Neuron (in vitro differentiated cells): ENCODE results near the gene SPATA31C1.
"Not testable (repeated sequence)": the region's sequence is repeated elsewhere in the genome, so short reads cannot be mapped to it uniquely, and the experiment has no call there.

ENCODE experiments used
- H2AFZ ChIP-seq: one replicate; pipeline ENCODE4 v1.6.1; 2013; ENCODE audit warnings: low read depth, mild to moderate bottlenecking, inconsistent platforms, low read length, moderate library complexity
- H3K27me3 ChIP-seq: one replicate; pipeline ENCODE4 v1.6.1; 2013; ENCODE audit warnings: low read length; ENCODE audit not compliant: insufficient read depth
- H3K36me3 ChIP-seq: one replicate; pipeline ENCODE4 v1.6.1; 2013; ENCODE audit warnings: low read length; ENCODE audit not compliant: insufficient read depth
- H3K4me1 ChIP-seq: one replicate; pipeline ENCODE4 v1.6.1; 2013; ENCODE audit warnings: low read length; ENCODE audit not compliant: insufficient read depth
- H3K4me3 ChIP-seq: 2 replicates; pipeline ENCODE4 v1.5.1; 2013; ENCODE audit warnings: mild to moderate bottlenecking, low read length, moderate library complexity
- H3K9me3 ChIP-seq: one replicate; pipeline ENCODE4 v1.6.1; 2013; ENCODE audit warnings: low read length

Gene SPATA31C1

DNA sequence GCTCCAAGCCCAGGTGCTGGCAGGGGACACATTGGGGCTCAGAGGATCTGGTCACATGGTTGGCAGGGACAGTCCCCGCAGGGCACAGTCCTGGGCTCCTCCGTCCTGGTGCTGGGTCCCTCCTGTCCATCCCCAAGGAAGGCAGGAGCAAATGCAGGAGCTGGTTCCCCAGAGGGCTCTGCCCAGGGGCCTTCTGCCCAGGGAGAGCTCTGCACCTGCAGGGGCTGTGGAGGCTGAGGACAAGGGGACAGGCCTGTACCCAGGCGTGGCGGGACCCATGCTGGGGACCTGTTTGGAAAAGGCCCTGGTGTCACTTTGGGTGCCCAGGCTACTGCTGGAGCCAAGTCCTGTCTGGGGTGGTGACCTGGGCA lies 27.9 kb upstream of the SPATA31C1 start:
- H2AFZ ChIP-seq = no peak overlapping the region
- H3K4me1 ChIP-seq = no peaks in the 10 kb centered on the region
- H3K4me3 ChIP-seq = no peak overlapping the region
- H3K36me3 ChIP-seq = no peaks in the 10 kb centered on the region
- no peaks in the 10 kb centered on the region for H3K9me3 ChIP-seq
- H3K27me3 ChIP-seq = peaks cover 2% of the 10 kb centered on the region

GRCh38 chr9:87890837-87891236 lies 26.9 kb upstream of the SPATA31C1 start:
- Histone ChIP-seq H3K4me1 (no peaks in the 10 kb centered on the region), H3K36me3 (no peaks in the 10 kb centered on the region), H2AFZ (no peak overlapping the region), H3K9me3 (no peaks in the 10 kb centered on the region), H3K4me3 (no peak overlapping the region), H3K27me3 (peaks cover 2% of the 10 kb centered on the region)

GRCh38 chr9:87891754-87892153 lies 26.0 kb upstream of the SPATA31C1 start:
- no peaks in the 10 kb centered on the region for H3K9me3 ChIP-seq
- peaks cover 2% of the 10 kb centered on the region for H3K27me3 ChIP-seq
- H3K4me3 ChIP-seq = no peak overlapping the region
- H2AFZ ChIP-seq = no peak overlapping the region
- no peaks in the 10 kb centered on the region for H3K36me3 ChIP-seq
- no peaks in the 10 kb centered on the region for H3K4me1 ChIP-seq

- Histone ChIP-seq H2AFZ (no peak overlapping the region), H3K4me1 (no peaks in the 10 kb centered on the region), H3K27me3 (peaks cover 2% of the 10 kb centered on the region), H3K4me3 (no peak overlapping the region), H3K36me3 (no peaks in the 10 kb centered on the region), H3K9me3 (no peaks in the 10 kb centered on the region)
These were observed 24.8 kb upstream of the SPATA31C1 start for GRCh38 chr9:87892956-87893355.

DNA sequence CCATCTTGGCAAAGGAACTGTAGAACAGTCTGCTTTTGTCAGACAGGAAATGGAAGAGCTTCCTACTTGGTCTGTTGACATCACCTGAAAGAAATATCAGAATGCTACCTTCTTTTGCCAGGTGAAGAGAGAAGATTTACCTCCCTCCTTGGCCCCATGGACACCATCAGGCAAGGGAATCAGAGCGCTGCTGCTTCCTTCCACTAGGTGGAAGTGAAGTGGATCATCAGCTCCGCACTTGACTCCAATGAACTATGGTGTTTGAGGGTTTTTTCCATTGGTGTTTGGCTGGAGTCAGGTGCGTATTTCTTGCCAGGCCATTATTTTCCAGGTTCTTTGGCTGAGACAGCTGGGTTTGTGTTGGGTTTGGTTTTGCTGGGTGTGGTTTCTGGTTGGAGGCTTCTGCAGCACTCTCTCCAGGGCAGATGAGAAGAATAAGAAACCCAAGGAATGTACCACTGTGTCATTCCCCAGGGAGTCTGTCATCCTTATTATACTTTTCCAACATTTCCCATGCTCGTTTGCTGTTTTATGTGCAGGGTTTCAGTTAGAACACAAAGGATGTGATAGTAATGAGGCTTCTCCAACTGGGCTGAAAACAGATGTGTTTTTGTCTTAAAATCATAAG lies 22.6 kb upstream of the SPATA31C1 start:
- no peaks in the 10 kb centered on the region for H3K9me3 ChIP-seq

GRCh38 chr9:87896891-87897290 lies 20.9 kb upstream of the SPATA31C1 start:
- no peaks in the 10 kb centered on the region for H3K9me3 ChIP-seq
- H2AFZ ChIP-seq = no peak overlapping the region
- H3K4me1 ChIP-seq = no peaks in the 10 kb centered on the region
- no peak overlapping the region for H3K4me3 ChIP-seq
- no peaks in the 10 kb centered on the region for H3K36me3 ChIP-seq
- peaks cover 2% of the 10 kb centered on the region for H3K27me3 ChIP-seq

More for the DNA sequence above, 22.6 kb upstream of the SPATA31C1 start:
- H3K36me3 ChIP-seq = no peaks in the 10 kb centered on the region
- no peak overlapping the region for H2AFZ ChIP-seq
- no peaks in the 10 kb centered on the region for H3K4me1 ChIP-seq
- H3K4me3 ChIP-seq = no peak overlapping the region
- peaks cover 2% of the 10 kb centered on the region for H3K27me3 ChIP-seq

DNA sequence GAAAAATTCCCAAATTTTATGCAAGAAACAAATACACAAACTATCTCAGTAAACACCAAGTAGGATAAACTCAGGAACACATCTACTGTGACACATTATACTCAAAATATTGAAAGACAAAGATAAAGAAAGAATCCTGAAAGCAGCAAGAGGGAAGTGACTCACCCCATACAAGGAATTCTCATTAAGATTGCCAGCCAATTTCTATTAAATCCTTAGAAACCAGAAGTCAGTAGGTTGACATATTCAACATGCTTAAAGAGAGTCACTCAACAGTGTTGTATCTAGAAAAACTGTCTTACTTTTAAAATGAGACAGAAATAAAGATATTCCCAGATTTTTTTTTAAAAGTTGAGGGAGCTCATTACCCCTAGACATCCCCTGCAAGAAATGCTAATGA lies 19.6 kb upstream of the SPATA31C1 start:
- Histone ChIP-seq H3K27me3 (no peaks in the 10 kb centered on the region), H3K4me1 (no peaks in the 10 kb centered on the region), H2AFZ (no peak overlapping the region), H3K4me3 (no peak overlapping the region), H3K9me3 (no peaks in the 10 kb centered on the region), H3K36me3 (no peaks in the 10 kb centered on the region)

DNA sequence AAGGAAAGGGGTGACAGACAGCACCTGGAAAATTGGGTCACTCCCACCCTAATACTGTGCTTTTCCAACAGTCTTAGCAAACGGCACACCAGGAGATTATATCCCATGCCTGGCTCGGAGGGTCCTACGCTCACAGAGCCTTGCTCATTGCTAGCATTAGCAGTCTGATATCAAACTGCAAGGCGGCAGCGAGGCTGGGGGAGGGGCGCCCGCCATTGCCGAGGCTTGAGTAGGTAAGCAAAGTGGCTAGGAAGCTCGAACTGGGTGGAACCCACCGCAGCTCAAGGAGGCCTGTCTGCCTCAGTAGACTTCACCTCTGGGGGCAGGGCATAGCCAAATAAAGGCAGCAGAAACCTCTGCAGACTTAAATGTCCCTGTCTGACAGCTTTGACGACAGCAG lies 15.4 kb upstream of the SPATA31C1 start:
- H3K4me1 ChIP-seq, H3K36me3 ChIP-seq, H3K9me3 ChIP-seq, H2AFZ ChIP-seq, H3K27me3 ChIP-seq, H3K4me3 ChIP-seq: not testable (repeated sequence)

GRCh38 chr9:87909310-87910041 lies 8.3 kb upstream of the SPATA31C1 start:
- no peak overlapping the region for H3K4me3 ChIP-seq
- no peaks in the 10 kb centered on the region for H3K4me1 ChIP-seq
- H3K36me3 ChIP-seq = no peaks in the 10 kb centered on the region
- H2AFZ ChIP-seq = no peak overlapping the region
- no peaks in the 10 kb centered on the region for H3K27me3 ChIP-seq
- no peaks in the 10 kb centered on the region for H3K9me3 ChIP-seq

- H3K4me3 ChIP-seq = no peak overlapping the region
- H2AFZ ChIP-seq = no peak overlapping the region
- no peaks in the 10 kb centered on the region for H3K36me3 ChIP-seq
- no peaks in the 10 kb centered on the region for H3K4me1 ChIP-seq
- no peaks in the 10 kb centered on the region for H3K27me3 ChIP-seq
- H3K9me3 ChIP-seq = no peaks in the 10 kb centered on the region
These were observed 6.9 kb upstream of the SPATA31C1 start for GRCh38 chr9:87910821-87911220.

DNA sequence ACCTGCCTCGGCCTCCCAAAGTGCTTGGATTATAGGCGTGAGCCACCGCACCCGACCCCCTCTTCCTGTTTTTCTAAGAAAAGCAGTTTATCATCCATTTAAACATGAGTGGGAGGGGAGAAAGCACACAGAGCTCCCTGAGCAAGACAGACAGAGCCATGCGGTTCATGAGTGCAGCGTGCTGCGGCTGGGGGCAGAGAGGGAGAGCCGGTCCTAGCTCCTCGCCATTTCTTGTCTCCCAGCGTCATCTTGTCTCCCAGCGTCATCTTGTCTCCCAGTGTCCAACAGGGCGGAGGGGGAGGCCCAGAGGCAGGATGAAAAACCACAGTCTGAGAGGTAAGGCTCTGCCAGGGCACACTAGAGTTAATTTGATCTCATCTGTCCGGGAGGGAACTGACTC lies 1.3 kb downstream of the SPATA31C1 start:
- H2AFZ ChIP-seq, H3K9me3 ChIP-seq, H3K4me1 ChIP-seq, H3K4me3 ChIP-seq, H3K27me3 ChIP-seq, H3K36me3 ChIP-seq: not testable (repeated sequence)

GRCh38 chr9:87921561-87921960 lies 3.8 kb downstream of the SPATA31C1 start:
- H3K4me1 ChIP-seq, H2AFZ ChIP-seq, H3K9me3 ChIP-seq, H3K27me3 ChIP-seq, H3K4me3 ChIP-seq, H3K36me3 ChIP-seq: not testable (repeated sequence)

- H3K27me3 ChIP-seq, H3K9me3 ChIP-seq, H3K4me1 ChIP-seq, H3K4me3 ChIP-seq, H3K36me3 ChIP-seq, H2AFZ ChIP-seq: not testable (repeated sequence)
These were observed 5.2 kb downstream of the SPATA31C1 start for GRCh38 chr9:87923012-87923411.

DNA sequence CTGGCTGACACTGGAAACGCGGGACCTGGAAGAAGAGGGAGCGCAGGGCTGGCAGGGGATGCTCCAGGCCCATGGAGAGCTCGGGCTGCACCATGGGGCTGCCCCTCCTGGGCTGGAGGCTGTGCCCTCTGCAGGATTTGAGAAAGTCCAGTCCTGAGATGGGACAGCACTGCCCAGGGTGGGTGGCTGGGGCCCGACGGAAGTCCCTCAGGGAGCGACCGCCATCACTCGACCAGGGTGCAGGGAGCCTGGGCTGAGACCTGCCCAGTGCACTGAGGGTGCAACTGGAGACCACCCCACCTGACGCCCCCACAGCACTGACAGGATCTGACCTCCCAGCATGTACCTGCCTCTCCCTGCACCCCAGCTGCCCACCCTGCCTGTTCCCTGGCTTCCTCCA lies 7.1 kb downstream of the SPATA31C1 start:
- not testable (repeated sequence) for H2AFZ ChIP-seq, H3K4me3 ChIP-seq, H3K9me3 ChIP-seq, H3K4me1 ChIP-seq, H3K36me3 ChIP-seq, H3K27me3 ChIP-seq
